GM11168 (cell line): ENCODE measurements around the gene RAB31.

Experiments used
- in situ Hi-C: fragments of 300-500 bp; cut with MboI; formaldehyde crosslinking; loops from one replicate; pipeline ENCODE4 v1.12.0; 2022; ENCODE audit warnings: low sequenced_read_pairs; ENCODE audit not compliant: unreplicated experiment

Gene RAB31

GRCh38 chr18:9809697-9810096 is 101.6 kb downstream of the RAB31 start:
- in situ Hi-C loops, result no loop called here

GRCh38 chr18:9810299-9810698 is 102.2 kb downstream of the RAB31 start:
- in situ Hi-C loops, result no loop called here

GRCh38 chr18:9810994-9811705 is 103.0 kb downstream of the RAB31 start:
- in situ Hi-C loops, result no loop called here

GRCh38 chr18:9811978-9812377 is 103.9 kb downstream of the RAB31 start:
- in situ Hi-C loops, result no loop called here

- in situ Hi-C loops, result no loop called here
These were observed 106.3 kb downstream of the RAB31 start for GRCh38 chr18:9814431-9814830.

GRCh38 chr18:9817286-9817685 is 109.2 kb downstream of the RAB31 start:
- in situ Hi-C loops, result no loop called here

GRCh38 chr18:9817725-9818422 is 109.8 kb downstream of the RAB31 start:
- in situ Hi-C loops, result no loop called here

- in situ Hi-C loops, result no loop called here
These were observed 110.3 kb downstream of the RAB31 start for GRCh38 chr18:9818423-9818734.

- in situ Hi-C loops, result no loop called here
These were observed 112.0 kb downstream of the RAB31 start for GRCh38 chr18:9820127-9820526.

GRCh38 chr18:9820719-9821118 is 112.6 kb downstream of the RAB31 start:
- in situ Hi-C loops, result no loop called here

GRCh38 chr18:9822587-9823185 is 114.6 kb downstream of the RAB31 start:
- in situ Hi-C loops, result no loop called here

- in situ Hi-C loops, result no loop called here
These were observed 115.8 kb downstream of the RAB31 start for GRCh38 chr18:9823805-9824473.

- in situ Hi-C loops, result no loop called here
These were observed 116.4 kb downstream of the RAB31 start for GRCh38 chr18:9824474-9824832.

- in situ Hi-C loops, result no loop called here
These were observed 116.9 kb downstream of the RAB31 start for GRCh38 chr18:9824952-9825371.

- in situ Hi-C loops, result no loop called here
These were observed 117.5 kb downstream of the RAB31 start for GRCh38 chr18:9825571-9826073.

- in situ Hi-C loops, result no loop called here
These were observed 118.6 kb downstream of the RAB31 start for GRCh38 chr18:9826685-9827084.

- in situ Hi-C loops, result no loop called here
These were observed 119.2 kb downstream of the RAB31 start for GRCh38 chr18:9827211-9827792.

GRCh38 chr18:9827793-9828505 is 119.8 kb downstream of the RAB31 start:
- in situ Hi-C loops, result no loop called here

GRCh38 chr18:9828506-9829396 is 120.7 kb downstream of the RAB31 start:
- in situ Hi-C loops, result no loop called here
